ENCODE data around the gene FAM228A.

The FAM228A gene

DNA sequence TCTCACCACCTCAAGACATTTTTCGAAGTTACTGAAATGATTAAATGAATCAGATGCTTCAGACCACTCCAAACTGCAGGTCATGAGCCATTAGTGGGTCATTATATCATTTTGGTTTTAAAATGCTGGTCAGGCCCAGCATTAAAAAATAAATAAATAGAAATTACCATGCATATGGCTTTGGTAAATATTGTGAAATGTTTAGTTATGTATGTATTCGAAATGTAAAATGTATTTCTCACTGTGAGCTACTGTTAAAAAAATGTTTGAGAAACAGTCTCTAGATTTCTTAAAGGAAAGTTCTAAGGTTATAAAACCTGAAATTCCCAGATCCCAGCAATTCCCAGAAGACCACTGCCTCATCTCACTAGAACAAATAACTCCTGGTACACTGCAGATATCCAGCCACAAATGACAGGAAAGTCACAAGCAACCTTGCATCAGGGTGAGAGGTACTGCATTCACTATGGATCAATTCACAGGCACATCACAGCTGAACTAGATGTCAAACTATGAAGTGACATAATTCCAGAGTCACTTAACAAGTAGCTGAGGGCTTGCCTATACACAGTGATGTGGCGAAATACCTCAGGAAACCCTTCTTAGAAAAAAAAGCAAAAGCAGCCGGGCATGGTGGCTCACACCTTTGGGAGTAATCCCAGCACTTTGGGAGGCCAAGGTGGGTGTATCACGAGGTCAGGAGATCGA, 46.6 kb downstream of the FAM228A start:
- Mint-ChIP-seq H3K27me3 (no peaks in the 10 kb centered on the region), H3K4me3 (no peak overlapping the region), H3K27ac (no peak overlapping the region), H3K4me1 (ENCODE audit: low read depth) (no peaks in the 10 kb centered on the region), H3K36me3 (ENCODE audit: low read depth) (peaks cover 92% of the 10 kb centered on the region), H3K9me3 (no peaks in the 10 kb centered on the region)
- intact Hi-C loops (cut with micrococcal nuclease) = no loop called here

DNA sequence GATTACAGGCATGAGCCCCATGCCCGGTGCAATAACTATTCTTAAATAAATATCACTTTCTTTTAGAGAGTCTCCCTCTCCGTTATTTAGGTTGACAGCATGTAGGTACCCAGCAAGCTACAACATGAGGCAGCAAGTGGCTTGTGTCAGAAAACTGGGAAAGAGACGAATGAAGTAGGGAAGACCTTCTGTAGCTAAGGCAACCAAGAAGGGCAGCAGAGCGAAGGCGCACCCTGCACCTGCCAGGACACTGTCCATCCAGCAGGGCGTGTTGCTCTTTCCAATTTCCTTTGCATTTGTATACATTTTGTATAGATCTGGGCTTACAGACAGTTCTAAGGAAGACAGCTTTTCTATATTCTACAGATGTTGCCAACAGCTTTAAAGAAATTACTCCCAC, 48.1 kb downstream of the FAM228A start:
- no peaks in the 10 kb centered on the region for H3K9me3 Mint-ChIP-seq
- H3K36me3 Mint-ChIP-seq (ENCODE audit: low read depth) = peaks cover 92% of the 10 kb centered on the region
- H3K27me3 Mint-ChIP-seq = no peaks in the 10 kb centered on the region
- no peak overlapping the region for H3K4me3 Mint-ChIP-seq
- no peak overlapping the region for H3K27ac Mint-ChIP-seq
- no peaks in the 10 kb centered on the region for H3K4me1 Mint-ChIP-seq (ENCODE audit: low read depth)
- intact Hi-C loops (cut with micrococcal nuclease) = no loop called here

- no peak overlapping the region for H3K27ac Mint-ChIP-seq
- no peaks in the 10 kb centered on the region for H3K9me3 Mint-ChIP-seq
- no peaks in the 10 kb centered on the region for H3K27me3 Mint-ChIP-seq
- H3K36me3 Mint-ChIP-seq (ENCODE audit: low read depth) = peaks cover 70% of the 10 kb centered on the region
- no peak overlapping the region for H3K4me3 Mint-ChIP-seq
- no peaks in the 10 kb centered on the region for H3K4me1 Mint-ChIP-seq (ENCODE audit: low read depth)
- intact Hi-C loops (cut with micrococcal nuclease) = no loop called here
Observed at GRCh38 chr2:24225499-24226242, 50.8 kb downstream of the FAM228A start.

DNA sequence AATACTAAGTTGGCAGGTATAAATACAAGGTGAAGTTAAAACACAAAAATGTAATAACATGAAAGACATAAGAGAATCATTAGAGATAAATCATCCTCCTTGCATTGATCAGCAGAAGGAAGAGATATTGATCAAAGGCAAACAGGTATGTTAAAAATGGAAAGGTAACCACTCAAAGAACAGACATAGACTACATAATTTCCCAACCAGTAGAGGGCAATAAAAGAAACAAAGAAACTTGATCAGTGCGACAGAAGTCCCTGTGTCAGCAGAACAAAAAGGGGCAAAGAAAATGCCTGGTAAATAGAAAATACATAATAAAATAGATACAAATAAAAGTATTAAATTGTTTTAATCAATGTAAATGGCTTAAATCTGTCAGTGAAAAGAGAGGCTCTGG, 53.6 kb downstream of the FAM228A start:
- H3K27me3 Mint-ChIP-seq = no peaks in the 10 kb centered on the region
- no peak overlapping the region for H3K4me3 Mint-ChIP-seq
- no peak overlapping the region for H3K27ac Mint-ChIP-seq
- no peaks in the 10 kb centered on the region for H3K9me3 Mint-ChIP-seq
- intact Hi-C loops (cut with micrococcal nuclease) = no loop called here
- no peaks in the 10 kb centered on the region for H3K4me1 Mint-ChIP-seq (ENCODE audit: low read depth)
- H3K36me3 Mint-ChIP-seq (ENCODE audit: low read depth) = peaks cover 48% of the 10 kb centered on the region

GRCh38 chr2:24231461-24231881, 56.6 kb downstream of the FAM228A start:
- Mint-ChIP-seq H3K4me3 (no peak overlapping the region), H3K36me3 (ENCODE audit: low read depth) (peaks cover 49% of the 10 kb centered on the region), H3K4me1 (ENCODE audit: low read depth) (no peaks in the 10 kb centered on the region), H3K27ac (no peak overlapping the region), H3K27me3 (no peaks in the 10 kb centered on the region), H3K9me3 (no peaks in the 10 kb centered on the region)
- intact Hi-C loops (cut with micrococcal nuclease) = no loop called here

DNA sequence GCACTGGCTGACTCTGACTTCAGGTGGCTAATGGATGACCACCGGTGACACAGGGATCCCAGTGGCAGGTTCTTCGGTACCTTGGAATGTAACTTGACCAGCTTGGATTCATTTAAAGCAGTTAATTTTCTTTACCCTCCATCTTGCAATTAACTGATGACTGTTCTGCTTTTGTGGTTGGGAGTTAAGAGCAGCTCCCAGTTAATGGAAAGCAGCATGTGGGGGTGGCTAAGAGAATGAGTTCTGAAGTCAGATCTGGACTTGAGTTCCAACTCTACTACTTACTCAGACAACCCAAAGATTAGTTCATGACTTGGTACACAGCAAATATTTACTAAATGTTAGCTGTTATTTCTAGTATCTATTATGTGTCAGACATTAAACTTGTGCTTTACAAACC, 58.5 kb downstream of the FAM228A start:
- Mint-ChIP-seq H3K36me3 (ENCODE audit: low read depth) (peaks cover 47% of the 10 kb centered on the region), H3K4me1 (ENCODE audit: low read depth) (no peaks in the 10 kb centered on the region), H3K27ac (no peak overlapping the region), H3K9me3 (no peaks in the 10 kb centered on the region), H3K4me3 (no peak overlapping the region), H3K27me3 (no peaks in the 10 kb centered on the region)
- intact Hi-C loops (cut with micrococcal nuclease) = no loop called here

GRCh38 chr2:24237313-24237712, 62.5 kb downstream of the FAM228A start:
- peaks cover 60% of the 10 kb centered on the region for H3K36me3 Mint-ChIP-seq (ENCODE audit: low read depth)
- H3K9me3 Mint-ChIP-seq = no peaks in the 10 kb centered on the region
- intact Hi-C loops (cut with micrococcal nuclease) = no loop called here
- H3K27me3 Mint-ChIP-seq = no peaks in the 10 kb centered on the region
- no peaks in the 10 kb centered on the region for H3K4me1 Mint-ChIP-seq (ENCODE audit: low read depth)
- H3K4me3 Mint-ChIP-seq = no peak overlapping the region
- no peak overlapping the region for H3K27ac Mint-ChIP-seq

DNA sequence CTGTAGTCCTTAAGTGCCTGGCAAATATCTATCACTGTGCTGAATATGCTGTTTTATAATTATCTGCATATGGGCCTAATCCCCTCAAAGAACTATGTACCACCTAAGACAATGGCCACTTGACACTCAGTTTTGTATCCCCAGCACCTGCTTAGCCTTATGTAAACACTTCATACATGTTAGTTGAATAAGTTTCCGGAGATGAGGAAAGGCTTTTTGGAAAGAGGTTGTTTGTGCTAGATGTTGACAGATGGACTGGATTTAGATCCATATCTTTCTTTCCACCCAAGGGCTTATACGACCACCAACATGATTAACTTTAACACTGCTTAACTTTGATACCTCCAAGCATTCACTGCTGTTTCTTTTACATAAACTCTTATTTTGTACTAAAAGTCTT, 63.3 kb downstream of the FAM228A start:
- Mint-ChIP-seq H3K4me3 (no peak overlapping the region), H3K4me1 (ENCODE audit: low read depth) (no peaks in the 10 kb centered on the region), H3K27ac (no peak overlapping the region), H3K9me3 (no peaks in the 10 kb centered on the region), H3K27me3 (no peaks in the 10 kb centered on the region), H3K36me3 (ENCODE audit: low read depth) (peaks cover 66% of the 10 kb centered on the region)
- intact Hi-C loops (cut with micrococcal nuclease) = no loop called here

- intact Hi-C loops (cut with micrococcal nuclease) = no loop called here
- Mint-ChIP-seq H3K4me3 (no peak overlapping the region), H3K27ac (no peak overlapping the region), H3K36me3 (ENCODE audit: low read depth) (peaks cover 68% of the 10 kb centered on the region), H3K9me3 (no peaks in the 10 kb centered on the region), H3K27me3 (no peaks in the 10 kb centered on the region), H3K4me1 (ENCODE audit: low read depth) (no peaks in the 10 kb centered on the region)
Observed at GRCh38 chr2:24239553-24239952, 64.7 kb downstream of the FAM228A start.
